DOHH2 (cell line): ENCODE data around the gene DYNC2LI1.

Source experiments
- EZH2phosphoT487 ChIP-seq: fragments of 200-600 bp; sonication (generic); IDR thresholded peaks from 2 replicates; pipeline ENCODE4 v1.6.1; 2017; ENCODE audit warnings: borderline replicate concordance, mild to moderate bottlenecking, antibody characterized with exemption, low read length, moderate library complexity, mixed read lengths
- TF ChIP-seq, protein P1 (sequence below): fragments of 200-600 bp; sonication (generic); IDR thresholded peaks from one replicate; pipeline ENCODE4 v1.5.1; 2014; ENCODE audit warnings: antibody characterized with exemption, mild to moderate bottlenecking, low read depth, low read length; ENCODE audit not compliant: poor library complexity, severe bottlenecking

DNA sequence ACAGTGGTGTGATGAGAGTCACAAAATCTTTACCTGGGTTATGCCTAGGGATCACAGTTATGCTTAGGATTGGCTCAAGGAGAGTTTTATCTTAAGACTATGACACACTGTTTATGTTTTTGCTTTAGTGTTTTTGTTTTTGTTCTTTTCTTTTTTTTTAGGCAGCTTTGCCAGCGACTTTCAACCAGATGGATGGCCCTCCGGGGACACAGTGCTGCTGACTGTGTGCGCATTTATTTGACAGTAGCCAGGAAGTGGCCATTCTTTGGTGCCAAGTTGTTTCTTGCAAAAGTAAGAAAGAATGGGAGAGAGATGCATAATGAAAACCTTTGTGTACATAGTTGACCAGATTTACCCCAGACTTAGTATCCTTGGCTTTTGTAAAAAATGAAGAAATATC lies 15.1 kb upstream of the DYNC2LI1 start:
- TF ChIP-seq, protein P1, sequence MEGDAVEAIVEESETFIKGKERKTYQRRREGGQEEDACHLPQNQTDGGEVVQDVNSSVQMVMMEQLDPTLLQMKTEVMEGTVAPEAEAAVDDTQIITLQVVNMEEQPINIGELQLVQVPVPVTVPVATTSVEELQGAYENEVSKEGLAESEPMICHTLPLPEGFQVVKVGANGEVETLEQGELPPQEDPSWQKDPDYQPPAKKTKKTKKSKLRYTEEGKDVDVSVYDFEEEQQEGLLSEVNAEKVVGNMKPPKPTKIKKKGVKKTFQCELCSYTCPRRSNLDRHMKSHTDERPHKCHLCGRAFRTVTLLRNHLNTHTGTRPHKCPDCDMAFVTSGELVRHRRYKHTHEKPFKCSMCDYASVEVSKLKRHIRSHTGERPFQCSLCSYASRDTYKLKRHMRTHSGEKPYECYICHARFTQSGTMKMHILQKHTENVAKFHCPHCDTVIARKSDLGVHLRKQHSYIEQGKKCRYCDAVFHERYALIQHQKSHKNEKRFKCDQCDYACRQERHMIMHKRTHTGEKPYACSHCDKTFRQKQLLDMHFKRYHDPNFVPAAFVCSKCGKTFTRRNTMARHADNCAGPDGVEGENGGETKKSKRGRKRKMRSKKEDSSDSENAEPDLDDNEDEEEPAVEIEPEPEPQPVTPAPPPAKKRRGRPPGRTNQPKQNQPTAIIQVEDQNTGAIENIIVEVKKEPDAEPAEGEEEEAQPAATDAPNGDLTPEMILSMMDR: no peak
- TF ChIP-seq EZH2phosphoT487: no peak
